GM21619 (cell line): ENCODE results near the gene YBX1.

ENCODE experiments used
- ATAC-seq: cut with Tn5 transposase; IDR thresholded peaks from one replicate; pipeline ENCODE4 v1.9.1; 2021; ENCODE audit not compliant: unreplicated experiment

YBX1 gene

GRCh38 chr1:42681741-42682483 lies at the start of gene YBX1:
YBX1 (plus strand) TSS chr1:42682418; CDS start chr1:42682566, 148 bp downstream.
- ATAC-seq: peak; percentile 84

DNA sequence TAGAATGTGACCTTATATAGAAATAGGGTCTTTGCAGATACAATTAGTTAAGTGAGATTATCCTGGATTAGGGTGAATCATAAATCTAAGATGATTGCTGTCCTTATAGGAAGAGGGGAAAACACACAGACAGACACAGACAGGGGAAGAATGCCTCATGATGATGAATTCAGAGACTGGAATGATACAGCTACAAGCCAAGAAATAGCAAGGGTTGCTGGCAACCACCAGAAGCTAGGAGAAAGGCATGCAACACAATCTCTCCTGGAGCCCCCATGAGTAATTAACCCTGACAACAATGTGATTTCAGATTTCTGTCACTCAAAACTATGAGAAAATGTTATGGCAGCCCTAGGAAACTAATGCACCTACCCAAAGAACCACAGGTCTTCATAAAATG lies 43.1 kb upstream of the YBX1 start:
- no peak for ATAC-seq

- ATAC-seq: no peak
These were observed 36.2 kb upstream of the YBX1 start for GRCh38 chr1:42646056-42646455.

DNA sequence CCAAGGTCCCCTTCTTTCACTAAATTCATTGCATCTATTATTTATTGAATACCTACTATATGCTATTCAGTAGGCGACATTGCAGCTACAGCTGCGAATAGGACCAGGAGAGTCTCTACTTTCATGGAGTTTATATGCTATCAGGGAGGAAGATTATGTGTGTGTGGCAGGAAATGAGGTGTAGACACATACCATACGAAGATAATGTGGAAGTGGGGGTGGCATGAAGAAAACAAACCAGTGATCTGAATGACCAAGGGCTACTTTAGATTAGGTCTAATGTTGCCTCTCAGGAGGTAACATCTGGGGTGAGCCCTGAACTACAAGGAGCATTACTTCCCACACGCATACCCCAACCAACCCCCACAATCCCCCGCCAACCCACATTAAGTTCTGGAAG lies 25.0 kb upstream of the YBX1 start:
- no peak for ATAC-seq

DNA sequence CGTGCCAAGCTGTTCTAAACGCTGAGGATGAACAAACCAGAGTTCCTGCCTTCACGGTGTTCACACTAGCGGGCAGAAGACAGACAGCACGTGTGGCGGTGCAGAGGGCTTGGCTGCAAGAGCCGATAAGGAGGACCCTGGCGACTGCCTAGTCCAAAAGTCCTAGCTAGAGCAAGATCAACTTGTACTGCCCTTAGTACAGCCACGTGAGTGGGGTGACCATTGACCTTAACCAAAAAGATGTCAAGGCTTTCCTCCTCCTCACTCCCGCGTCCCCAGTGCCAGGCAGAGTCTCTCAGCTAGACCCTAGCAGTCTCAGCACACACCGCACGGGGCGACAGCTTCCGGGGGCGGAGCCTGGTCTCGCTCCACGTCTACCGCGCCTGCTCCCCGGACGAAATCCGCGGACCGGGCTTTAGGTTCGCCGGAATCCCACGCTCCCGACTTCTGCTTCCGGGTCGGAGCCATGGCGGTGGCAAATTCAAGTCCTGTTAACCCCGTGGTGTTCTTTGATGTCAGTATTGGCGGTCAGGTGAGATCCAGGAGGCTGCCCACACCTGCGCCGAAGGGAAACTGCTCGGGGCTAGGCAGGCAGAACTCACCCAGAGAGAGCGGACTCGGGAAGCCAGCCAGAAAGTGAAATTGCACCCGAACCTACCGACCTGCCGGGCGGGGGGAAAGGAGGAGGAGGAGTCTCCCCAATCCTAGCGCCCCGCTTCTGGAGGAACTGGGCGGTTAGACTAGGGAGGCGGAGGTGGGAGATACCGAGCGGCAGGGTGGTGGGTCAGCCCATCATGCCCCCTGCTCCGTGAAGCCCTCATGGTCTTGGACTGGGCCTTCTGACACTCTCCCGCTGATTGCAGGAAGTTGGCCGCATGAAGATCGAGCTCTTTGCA lies 24.0 kb upstream of the YBX1 start, which contains the start of gene PPIH:
TSS of gene PPIH (plus strand) at position 443 of the 896 bp plus-strand sequence. CDS start at position 467, 24 bp downstream.
- peak; percentile 97 for ATAC-seq

DNA sequence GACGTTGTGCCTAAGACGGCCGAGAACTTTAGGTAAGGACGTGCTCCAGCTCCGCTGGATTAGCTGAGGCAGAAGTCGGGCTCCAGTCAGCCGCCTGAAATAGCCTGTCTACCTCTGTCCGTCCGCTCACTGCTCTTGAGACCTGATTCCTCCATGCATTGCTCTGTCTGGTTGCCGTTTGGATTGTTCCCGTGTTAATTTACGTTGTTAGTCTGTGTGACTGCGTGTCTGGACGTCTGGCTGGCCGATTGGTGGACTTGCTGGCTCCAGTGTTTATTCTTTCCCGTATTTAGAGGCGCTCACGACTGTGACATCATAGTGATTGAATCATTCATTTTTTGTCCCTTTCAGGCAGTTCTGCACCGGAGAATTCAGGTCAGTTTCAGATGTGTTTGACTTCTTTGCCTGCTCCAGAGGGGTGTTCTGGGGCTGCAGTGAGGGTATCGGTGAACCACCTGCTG lies 23.3 kb upstream of the YBX1 start:
- ATAC-seq: no peak

DNA sequence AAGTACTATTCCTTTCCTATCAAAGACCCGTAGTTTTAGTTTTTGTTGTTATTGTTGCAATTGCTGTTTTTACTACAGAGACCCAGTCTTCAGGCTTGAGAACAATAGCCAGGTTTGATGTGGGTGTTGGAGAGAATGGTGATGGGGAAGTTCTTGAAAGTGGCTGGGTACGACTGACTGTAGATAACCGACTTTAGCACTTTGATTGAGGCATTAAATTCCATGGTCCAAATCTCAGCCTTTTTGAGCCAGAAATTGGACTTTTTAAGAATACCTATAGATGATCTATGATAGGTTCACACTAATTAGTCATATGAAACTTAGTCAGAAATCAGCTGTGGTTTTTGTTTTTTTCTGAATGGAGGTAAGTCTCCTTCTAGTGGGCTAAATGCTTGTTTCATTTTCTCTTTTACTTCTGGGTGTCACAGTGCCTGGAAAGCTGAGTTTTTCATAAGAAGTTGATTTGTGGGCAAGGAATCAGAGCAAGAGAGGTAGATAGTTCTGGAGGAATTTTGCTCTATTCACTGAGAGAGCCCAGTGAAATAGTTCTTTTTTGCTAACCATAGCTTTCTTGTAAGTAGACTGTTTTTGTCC lies 21.2 kb upstream of the YBX1 start:
- ATAC-seq: no peak

GRCh38 chr1:42669936-42670335 lies 12.3 kb upstream of the YBX1 start:
- no peak for ATAC-seq

DNA sequence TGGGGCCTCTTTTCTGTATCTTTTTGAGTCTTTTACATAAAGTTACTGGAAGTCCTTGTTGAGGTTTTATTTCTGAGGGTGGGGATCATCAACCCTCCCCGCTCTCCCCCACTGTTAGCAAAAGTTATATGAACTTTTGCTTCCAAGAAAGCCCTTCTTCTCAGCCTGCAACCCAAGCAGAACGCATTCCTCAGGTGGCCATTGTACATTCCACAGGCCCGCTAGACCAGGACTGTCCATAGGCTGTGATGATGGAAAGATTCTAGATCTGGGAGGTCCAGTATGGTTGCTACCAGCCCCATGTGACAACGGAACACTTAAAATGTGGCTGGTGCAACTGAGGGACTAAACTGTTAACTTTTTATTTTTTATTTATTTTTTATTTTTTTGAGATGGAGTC lies 11.8 kb upstream of the YBX1 start:
- ATAC-seq: no peak

GRCh38 chr1:42674214-42674613 lies 8.0 kb upstream of the YBX1 start:
- no peak for ATAC-seq

DNA sequence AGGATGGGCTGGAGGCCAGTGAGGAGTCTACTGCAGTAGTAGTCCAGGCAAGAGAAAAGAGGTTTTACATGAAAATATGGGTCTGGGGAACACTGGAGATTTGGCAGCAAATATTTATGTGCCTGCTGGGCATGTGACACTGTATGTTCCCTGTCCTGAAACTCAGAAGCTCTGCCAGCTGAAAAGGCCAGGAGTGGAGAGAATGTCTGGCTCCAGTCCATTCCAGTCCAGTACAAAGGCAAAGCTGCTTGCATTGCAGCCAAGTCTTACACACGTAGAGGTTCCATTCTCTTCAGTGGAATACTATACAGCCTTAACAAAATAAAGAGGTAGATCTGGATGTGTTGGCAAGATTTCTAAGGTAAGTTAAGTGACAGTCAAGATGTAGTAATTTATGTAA lies 7.5 kb upstream of the YBX1 start:
- no peak for ATAC-seq

- ATAC-seq: no peak
These were observed 6.8 kb upstream of the YBX1 start for GRCh38 chr1:42675467-42675866.

DNA sequence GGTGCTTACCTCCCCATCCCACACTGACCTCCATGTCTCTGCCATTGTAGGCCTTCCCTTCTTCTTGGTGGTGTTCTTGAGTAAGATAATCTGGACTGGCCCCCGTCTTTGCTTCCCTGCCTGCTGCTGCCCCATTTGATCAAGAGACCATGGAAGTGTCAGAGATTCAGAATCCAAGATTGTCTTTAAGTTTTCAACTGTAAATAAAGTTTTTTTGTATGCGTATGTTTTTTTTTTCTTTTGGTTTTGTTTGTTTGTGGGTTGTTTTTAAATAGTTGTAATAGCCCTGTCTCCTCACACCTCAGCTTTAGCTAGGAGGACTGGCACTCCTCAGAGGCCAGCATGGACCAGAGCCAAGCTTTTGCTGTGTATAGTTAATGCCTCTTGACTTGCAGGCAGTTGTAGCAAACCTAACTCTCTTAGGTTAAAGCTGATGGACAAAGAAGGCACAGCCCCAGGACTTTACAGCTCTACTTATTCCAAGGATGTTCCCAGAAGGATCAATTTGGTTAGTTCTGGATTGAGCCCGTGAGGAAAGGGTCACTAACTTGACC lies 5.6 kb upstream of the YBX1 start:
- no peak for ATAC-seq

GRCh38 chr1:42679364-42679983 lies 2.7 kb upstream of the YBX1 start:
- ATAC-seq: no peak

GRCh38 chr1:42680055-42680454 lies 2.2 kb upstream of the YBX1 start:
- no peak for ATAC-seq

GRCh38 chr1:42680921-42681683 lies 1.1 kb upstream of the YBX1 start:
- no peak for ATAC-seq

GRCh38 chr1:42682484-42682738 lies 193 bp downstream of the YBX1 start:
- peak; percentile 17 for ATAC-seq

- ATAC-seq: peak; percentile 43
These were observed 717 bp downstream of the YBX1 start for GRCh38 chr1:42682739-42683531.

GRCh38 chr1:42684139-42684538 lies 1.9 kb downstream of the YBX1 start:
- no peak for ATAC-seq

- no peak for ATAC-seq
These were observed 4.2 kb downstream of the YBX1 start for GRCh38 chr1:42686418-42686817.
